ENCODE results near the gene MMP11. TPM values are rescaled to one million over a fixed set of nuclear protein-coding genes. Genes with fewer than 3 reads are reported as not detected.

MMP11 gene
- total RNA-seq, 1 experiment from 2014 or later, result 0.44 TPM

DNA sequence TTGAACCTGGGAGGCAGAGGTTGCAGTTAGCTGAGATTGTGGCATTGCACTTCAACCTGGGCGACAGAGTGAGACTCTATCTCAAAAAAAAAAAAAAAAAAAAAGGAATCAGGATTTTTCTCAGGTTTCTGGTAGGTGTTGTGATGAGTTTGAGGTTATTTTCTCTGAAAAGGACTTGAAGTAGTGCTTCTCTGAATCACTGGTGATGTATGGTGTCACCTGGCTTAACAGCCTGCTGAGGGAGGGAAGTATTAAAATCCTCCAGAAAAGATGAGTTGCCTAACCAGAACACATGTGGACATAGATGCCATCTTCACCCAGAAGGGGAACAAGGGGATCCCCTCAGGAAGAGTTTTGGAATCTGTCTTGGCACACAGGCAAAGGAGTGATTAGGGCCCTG, 34.2 kb downstream of the MMP11 start:
- no TSS peak for BruUV-seq (replicated peaks)
- Mint-ChIP-seq H3K9me3 (ENCODE audit: unreplicated experiment) (no peaks in the 10 kb centered on the region), H3K27me3 (ENCODE audit: insufficient read depth, unreplicated experiment) (no peaks in the 10 kb centered on the region), H3K4me1 (ENCODE audit: insufficient read depth, unreplicated experiment) (no peaks in the 10 kb centered on the region), H3K36me3 (ENCODE audit: insufficient read depth, unreplicated experiment) (peaks cover 88% of the 10 kb centered on the region), H3K27ac (ENCODE audit: low read depth, unreplicated experiment) (no peak overlapping the region), H3K4me3 (ENCODE audit: unreplicated experiment) (no peak overlapping the region)
- CTCF ChIA-PET, result no interaction called here
- intact Hi-C loops (cut with micrococcal nuclease), result no loop called here
- POLR2A ChIA-PET, result no interaction called here
- no peak for DNase-seq (ENCODE audit: unreplicated experiment)
- TF ChIP-seq, protein P1, sequence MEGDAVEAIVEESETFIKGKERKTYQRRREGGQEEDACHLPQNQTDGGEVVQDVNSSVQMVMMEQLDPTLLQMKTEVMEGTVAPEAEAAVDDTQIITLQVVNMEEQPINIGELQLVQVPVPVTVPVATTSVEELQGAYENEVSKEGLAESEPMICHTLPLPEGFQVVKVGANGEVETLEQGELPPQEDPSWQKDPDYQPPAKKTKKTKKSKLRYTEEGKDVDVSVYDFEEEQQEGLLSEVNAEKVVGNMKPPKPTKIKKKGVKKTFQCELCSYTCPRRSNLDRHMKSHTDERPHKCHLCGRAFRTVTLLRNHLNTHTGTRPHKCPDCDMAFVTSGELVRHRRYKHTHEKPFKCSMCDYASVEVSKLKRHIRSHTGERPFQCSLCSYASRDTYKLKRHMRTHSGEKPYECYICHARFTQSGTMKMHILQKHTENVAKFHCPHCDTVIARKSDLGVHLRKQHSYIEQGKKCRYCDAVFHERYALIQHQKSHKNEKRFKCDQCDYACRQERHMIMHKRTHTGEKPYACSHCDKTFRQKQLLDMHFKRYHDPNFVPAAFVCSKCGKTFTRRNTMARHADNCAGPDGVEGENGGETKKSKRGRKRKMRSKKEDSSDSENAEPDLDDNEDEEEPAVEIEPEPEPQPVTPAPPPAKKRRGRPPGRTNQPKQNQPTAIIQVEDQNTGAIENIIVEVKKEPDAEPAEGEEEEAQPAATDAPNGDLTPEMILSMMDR (IDR thresholded peaks at IDR 0.05; ENCODE audit: unreplicated experiment), result no peak

DNA sequence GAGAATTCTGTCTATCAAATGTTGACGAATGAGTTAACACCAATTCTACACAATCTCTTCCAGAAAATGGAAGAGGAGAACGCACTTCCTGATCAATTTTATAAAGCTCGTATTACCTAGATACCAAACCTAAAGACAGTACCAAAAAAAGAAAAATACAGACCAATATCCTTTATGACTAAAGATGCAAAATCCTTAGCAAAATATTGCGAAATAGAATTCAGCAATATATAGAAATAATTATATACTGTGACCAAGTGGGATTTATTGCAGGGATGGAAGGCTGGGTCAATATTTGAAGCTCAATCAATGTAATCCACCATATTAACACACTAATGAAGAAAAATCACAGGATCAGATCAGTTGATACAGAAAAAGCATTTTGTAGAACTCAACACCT, 39.7 kb downstream of the MMP11 start:
- TF ChIP-seq, protein P1 (IDR thresholded peaks at IDR 0.05; ENCODE audit: unreplicated experiment), result no peak
- H3K4me3 Mint-ChIP-seq (ENCODE audit: unreplicated experiment), result no peak overlapping the region
- ChIA-PET POLR2A (interaction anchor here (0.9 to 1.0 kb wide), 2 partner anchors 34 to 44 kb away, joined by 3 read pairs; partner anchors contain the start of gene CHCHD10), CTCF (interaction anchor here (1.2 to 1.8 kb wide), 2 partner anchors 38 to 43 kb away, joined by 3 to 5 read pairs; no protein-coding TSS in a partner anchor)
- no peak overlapping the region for H3K27ac Mint-ChIP-seq (ENCODE audit: low read depth, unreplicated experiment)
- no TSS peak for BruUV-seq (replicated peaks)
- H3K9me3 Mint-ChIP-seq (ENCODE audit: unreplicated experiment), result no peaks in the 10 kb centered on the region
- no peak for DNase-seq (ENCODE audit: unreplicated experiment)
- no peaks in the 10 kb centered on the region for H3K27me3 Mint-ChIP-seq (ENCODE audit: insufficient read depth, unreplicated experiment)
- peaks cover 67% of the 10 kb centered on the region for H3K36me3 Mint-ChIP-seq (ENCODE audit: insufficient read depth, unreplicated experiment)
- H3K4me1 Mint-ChIP-seq (ENCODE audit: insufficient read depth, unreplicated experiment), result no peaks in the 10 kb centered on the region
- intact Hi-C loops (cut with micrococcal nuclease), result no loop called here

DNA sequence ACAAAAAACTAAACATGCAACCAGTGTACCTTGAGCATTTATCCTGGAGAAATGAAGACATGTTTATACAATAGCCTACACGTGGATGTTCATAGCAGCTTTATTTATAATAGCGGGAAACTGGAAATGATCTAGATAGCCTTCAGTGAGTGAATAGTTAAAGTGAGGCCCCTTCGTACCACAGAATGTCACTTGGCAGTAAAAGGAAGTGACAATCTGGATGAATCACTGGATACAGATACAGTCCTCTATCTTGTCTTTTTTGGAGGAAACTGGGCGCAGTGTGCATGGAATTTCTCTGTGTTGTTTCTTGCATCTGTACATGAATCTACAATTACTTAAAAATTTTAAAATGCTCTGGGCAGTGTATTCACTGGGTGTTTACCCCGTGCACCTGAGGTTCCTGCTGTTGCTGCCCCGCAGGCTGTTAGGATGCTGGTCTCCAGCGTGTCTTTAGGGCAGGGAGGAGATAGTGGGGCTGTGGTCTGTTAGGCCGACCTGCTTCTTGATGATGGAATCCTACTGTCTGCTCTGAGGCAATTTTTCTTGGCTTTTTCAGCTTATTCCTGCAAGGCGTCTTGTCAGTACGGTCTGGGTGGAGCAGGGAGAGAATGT, 43.0 kb downstream of the MMP11 start:
- Mint-ChIP-seq H3K36me3 (ENCODE audit: insufficient read depth, unreplicated experiment) (peaks cover 66% of the 10 kb centered on the region), H3K27me3 (ENCODE audit: insufficient read depth, unreplicated experiment) (no peaks in the 10 kb centered on the region), H3K27ac (ENCODE audit: low read depth, unreplicated experiment) (no peak overlapping the region), H3K4me3 (ENCODE audit: unreplicated experiment) (no peak overlapping the region), H3K4me1 (ENCODE audit: insufficient read depth, unreplicated experiment) (no peaks in the 10 kb centered on the region), H3K9me3 (ENCODE audit: unreplicated experiment) (no peaks in the 10 kb centered on the region)
- ChIA-PET POLR2A (no interaction called here), CTCF (interaction anchor here (0.6 to 1.1 kb wide), 2 partner anchors 29 to 34 kb away, joined by 5 to 6 read pairs; no protein-coding TSS in a partner anchor)
- intact Hi-C loops (cut with micrococcal nuclease), result no loop called here
- no peak for DNase-seq (ENCODE audit: unreplicated experiment)
- TF ChIP-seq, protein P1 (IDR thresholded peaks at IDR 0.05; ENCODE audit: unreplicated experiment), result no peak
- no TSS peak for BruUV-seq (replicated peaks)

DNA sequence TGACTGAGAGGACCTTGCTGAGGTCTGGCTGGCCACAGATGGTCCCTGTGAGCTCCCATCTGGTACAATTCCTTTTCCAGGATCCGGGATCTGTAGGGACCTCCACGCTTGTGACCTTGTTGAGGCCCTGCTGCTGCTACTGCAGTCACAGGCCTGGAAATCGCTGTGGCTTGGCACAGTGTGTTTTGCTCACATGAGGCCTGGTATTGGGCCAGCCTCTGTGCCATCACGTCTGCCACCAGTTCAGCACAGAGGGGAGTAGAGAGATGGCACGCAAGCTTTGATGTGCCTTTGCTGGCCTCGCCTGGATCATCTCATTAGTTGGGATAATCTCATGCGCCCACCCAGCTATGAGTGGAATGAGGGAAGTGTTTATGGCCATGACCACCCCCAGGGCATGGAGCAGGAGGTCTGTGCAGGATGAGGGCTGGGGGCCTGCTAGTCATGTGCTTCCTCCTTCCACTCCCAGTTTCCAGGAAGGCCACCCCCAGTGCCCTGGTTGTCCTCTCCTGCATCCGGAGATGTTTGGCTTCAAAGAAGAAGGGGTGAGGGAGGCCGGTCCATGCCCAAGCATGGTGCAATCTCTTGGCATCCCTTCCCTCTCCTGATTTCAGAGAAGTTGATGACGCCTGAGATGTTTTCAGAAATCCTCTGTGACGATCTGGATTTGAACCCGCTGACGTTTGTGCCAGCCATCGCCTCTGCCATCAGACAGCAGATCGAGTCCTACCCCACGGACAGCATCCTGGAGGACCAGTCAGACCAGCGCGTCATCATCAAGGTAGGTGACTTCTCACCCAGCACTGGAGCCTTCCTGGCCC, 43.7 kb downstream of the MMP11 start:
- no peak overlapping the region for H3K27ac Mint-ChIP-seq (ENCODE audit: low read depth, unreplicated experiment)

More for the DNA sequence above, 43.7 kb downstream of the MMP11 start:
- DNase-seq (ENCODE audit: unreplicated experiment), result no peak
- POLR2A ChIA-PET, result no interaction called here
- TF ChIP-seq, protein P1 (IDR thresholded peaks at IDR 0.05; ENCODE audit: unreplicated experiment), result no peak
- intact Hi-C loops (cut with micrococcal nuclease), result no loop called here
- H3K4me3 Mint-ChIP-seq (ENCODE audit: unreplicated experiment), result no peak overlapping the region
- no peaks in the 10 kb centered on the region for H3K27me3 Mint-ChIP-seq (ENCODE audit: insufficient read depth, unreplicated experiment)
- BruUV-seq (replicated peaks), result no TSS peak
- H3K36me3 Mint-ChIP-seq (ENCODE audit: insufficient read depth, unreplicated experiment), result peaks cover 61% of the 10 kb centered on the region
- H3K4me1 Mint-ChIP-seq (ENCODE audit: insufficient read depth, unreplicated experiment), result no peaks in the 10 kb centered on the region
- CTCF ChIA-PET, result interaction anchor here (0.6 kb wide), 1 partner anchor 30 kb away, joined by 6 read pairs; no protein-coding TSS in a partner anchor
- H3K9me3 Mint-ChIP-seq (ENCODE audit: unreplicated experiment), result no peaks in the 10 kb centered on the region
